Measurements from ENCODE around the gene CHCHD6.

GRCh38 chr3:126968391-126969390 lies 264.7 kb downstream of the CHCHD6 start:
- TF ChIP-seq, protein P1, sequence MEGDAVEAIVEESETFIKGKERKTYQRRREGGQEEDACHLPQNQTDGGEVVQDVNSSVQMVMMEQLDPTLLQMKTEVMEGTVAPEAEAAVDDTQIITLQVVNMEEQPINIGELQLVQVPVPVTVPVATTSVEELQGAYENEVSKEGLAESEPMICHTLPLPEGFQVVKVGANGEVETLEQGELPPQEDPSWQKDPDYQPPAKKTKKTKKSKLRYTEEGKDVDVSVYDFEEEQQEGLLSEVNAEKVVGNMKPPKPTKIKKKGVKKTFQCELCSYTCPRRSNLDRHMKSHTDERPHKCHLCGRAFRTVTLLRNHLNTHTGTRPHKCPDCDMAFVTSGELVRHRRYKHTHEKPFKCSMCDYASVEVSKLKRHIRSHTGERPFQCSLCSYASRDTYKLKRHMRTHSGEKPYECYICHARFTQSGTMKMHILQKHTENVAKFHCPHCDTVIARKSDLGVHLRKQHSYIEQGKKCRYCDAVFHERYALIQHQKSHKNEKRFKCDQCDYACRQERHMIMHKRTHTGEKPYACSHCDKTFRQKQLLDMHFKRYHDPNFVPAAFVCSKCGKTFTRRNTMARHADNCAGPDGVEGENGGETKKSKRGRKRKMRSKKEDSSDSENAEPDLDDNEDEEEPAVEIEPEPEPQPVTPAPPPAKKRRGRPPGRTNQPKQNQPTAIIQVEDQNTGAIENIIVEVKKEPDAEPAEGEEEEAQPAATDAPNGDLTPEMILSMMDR (IDR thresholded peaks at IDR 0.05; ENCODE audit: low read depth, low read length): no peak
- no peak for TF ChIP-seq EZH2phosphoT487 (IDR thresholded peaks at IDR 0.05; ENCODE audit: low read depth)
